GM12892 (cell line): Measurements from ENCODE around the gene TBC1D24.

Experiments used
- POLR2AphosphoS5 ChIP-seq: IDR thresholded peaks from 2 replicates; pipeline ENCODE4 v1.6.1; 2011; ENCODE audit warnings: low read depth, low read length, control low read depth
- TAF1 ChIP-seq: IDR thresholded peaks from 2 replicates; pipeline ENCODE4 v1.6.1; 2011; ENCODE audit warnings: low read depth, mild to moderate bottlenecking, control low read depth, low read length, borderline replicate concordance

DNA sequence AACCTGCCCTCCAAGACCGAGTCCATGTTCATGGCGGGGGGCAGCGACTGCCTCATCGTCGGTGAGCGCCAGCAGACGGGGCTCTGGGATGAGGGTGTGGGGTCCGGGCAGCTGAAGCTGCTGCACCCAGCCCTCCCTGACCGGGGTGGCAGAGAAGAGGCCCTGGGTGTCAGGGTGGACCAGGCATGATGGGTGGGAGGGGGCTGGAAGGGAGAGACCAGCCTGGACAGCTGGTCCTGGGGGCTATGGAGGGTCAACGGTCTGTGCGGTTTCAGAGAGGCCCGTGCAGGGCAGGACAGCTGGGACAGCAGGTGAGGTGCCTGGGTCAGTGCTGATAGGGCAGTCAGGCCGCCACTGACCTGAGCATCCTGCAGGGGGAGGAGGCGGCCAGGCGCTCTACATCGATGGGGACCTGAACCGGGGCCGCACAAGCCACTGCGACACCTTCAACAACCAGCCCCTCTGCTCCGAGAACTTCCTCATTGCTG is 25.5 kb downstream of the TBC1D24 start:
- TF ChIP-seq POLR2AphosphoS5 (no peak), TAF1 (no peak)
